Activated CD4-positive, alpha-beta T cell treated with anti-CD3 and anti-CD28 coated beads for 24 hours (primary cell): ENCODE data around the gene CD9.

Experiments
- DNase-seq, 2 donors: peaks; one replicate each; pipeline ENCODE4 v3.0.0-alpha.2; 2020; ENCODE audit warnings: low read depth in 2 of 2

Gene CD9

GRCh38 chr12:6241495-6241894 is 41.3 kb downstream of the CD9 start:
- DNase-seq: no peak

DNA sequence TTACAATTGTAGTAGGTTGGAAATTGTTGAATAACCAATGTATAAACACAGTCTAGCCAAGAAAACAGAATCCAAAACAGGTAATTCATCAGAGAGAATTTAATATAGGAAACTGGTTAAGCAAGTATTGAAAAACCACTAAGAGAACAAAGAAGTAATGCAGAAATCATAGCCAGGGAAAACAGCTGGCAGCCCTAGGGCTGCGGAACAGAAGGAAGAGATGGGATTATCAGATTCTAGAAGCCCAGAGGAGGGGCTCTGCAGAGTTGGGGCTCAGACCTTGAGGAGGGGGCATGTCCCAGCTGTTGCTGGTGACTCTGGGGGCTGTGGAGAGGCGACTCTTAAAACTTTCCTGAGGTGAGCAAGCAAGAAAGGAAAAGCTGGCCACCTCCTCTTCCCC is 49.4 kb downstream of the CD9 start:
- no peak for DNase-seq

GRCh38 chr12:6250343-6250742 is 50.1 kb downstream of the CD9 start:
- DNase-seq: no peak

- DNase-seq: no peak
Measured at GRCh38 chr12:6253278-6253677, 53.1 kb downstream of the CD9 start.

GRCh38 chr12:6254491-6254890 is 54.3 kb downstream of the CD9 start:
- no peak for DNase-seq

- no peak for DNase-seq
Measured at GRCh38 chr12:6257007-6257406, 56.8 kb downstream of the CD9 start.

- DNase-seq: no peak
Measured at GRCh38 chr12:6262211-6262610, 62.0 kb downstream of the CD9 start.

DNA sequence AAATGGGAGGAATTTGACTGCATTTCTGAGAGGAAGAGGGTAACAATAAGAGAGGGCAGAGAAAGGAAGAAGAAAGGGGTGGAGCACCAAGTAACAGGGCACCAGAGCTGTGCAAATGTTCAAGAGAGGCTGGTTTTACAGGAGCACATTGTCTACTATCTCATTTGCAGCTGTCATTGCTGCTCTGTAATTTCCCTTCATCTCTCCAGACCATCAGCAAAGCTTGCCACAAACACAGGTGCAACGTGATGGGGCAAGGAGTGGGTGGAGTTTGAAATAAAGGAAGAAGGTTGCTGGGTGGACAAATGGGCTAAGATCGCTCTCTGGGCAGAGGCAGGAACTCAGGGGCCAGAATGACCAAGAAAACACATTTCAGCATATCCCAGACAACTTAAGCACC is 62.4 kb downstream of the CD9 start:
- DNase-seq: no peak

- DNase-seq: no peak
Measured at GRCh38 chr12:6263931-6264330, 63.7 kb downstream of the CD9 start.

- DNase-seq: no peak
Measured at GRCh38 chr12:6264402-6265037, 64.3 kb downstream of the CD9 start.

GRCh38 chr12:6265038-6265405 is 64.8 kb downstream of the CD9 start:
- DNase-seq: no peak

DNA sequence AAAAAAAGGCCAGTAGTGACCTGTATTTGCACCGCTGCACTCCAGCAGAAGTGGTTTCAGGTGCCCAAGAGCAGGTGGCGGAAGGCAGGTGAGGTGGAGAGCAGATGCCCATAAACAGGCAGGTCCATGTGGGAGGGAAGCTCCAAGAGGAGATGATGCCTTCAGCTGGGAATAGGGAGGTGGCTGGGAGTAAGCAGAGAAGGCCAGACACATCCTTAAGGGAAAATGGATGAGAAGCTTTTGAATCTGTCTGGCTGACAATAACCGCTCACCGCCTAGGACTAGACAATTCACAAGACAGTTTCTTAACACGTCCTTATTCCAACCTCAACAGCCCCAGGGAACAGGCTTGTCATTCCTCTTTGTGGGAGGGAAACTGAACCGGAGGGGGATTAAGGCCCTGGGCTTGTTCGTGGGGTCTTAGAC is 66.4 kb downstream of the CD9 start:
- no peak for DNase-seq

- DNase-seq: peak; percentile 26 to 40
Measured at GRCh38 chr12:6266971-6267721, 66.9 kb downstream of the CD9 start.

- DNase-seq: no peak
Measured at GRCh38 chr12:6268484-6269157, 68.4 kb downstream of the CD9 start.

GRCh38 chr12:6269986-6270385 is 69.8 kb downstream of the CD9 start:
- DNase-seq: no peak

DNA sequence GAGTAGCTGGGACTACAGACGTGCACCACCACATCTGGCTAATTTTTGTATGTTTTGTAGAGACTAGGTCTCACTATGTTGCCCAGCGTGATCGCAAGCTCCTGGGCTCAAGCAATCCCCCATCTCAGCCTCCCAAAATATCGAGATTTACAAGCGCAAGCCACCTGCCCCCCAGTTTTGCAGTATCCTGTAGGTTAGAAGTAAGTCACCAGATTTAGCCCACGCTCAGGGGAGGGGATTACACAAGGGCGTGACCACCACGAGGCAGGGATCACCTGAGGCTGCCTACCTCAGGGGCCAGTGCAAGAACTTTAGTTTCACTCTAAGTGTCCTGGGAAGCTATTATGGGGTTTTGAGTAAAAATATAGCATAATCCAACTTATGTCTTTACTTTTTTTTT is 71.1 kb downstream of the CD9 start:
- no peak for DNase-seq

- DNase-seq: no peak
Measured at GRCh38 chr12:6272300-6273204, 72.4 kb downstream of the CD9 start.

GRCh38 chr12:6273205-6273540 is 73.0 kb downstream of the CD9 start:
- DNase-seq: no peak

DNA sequence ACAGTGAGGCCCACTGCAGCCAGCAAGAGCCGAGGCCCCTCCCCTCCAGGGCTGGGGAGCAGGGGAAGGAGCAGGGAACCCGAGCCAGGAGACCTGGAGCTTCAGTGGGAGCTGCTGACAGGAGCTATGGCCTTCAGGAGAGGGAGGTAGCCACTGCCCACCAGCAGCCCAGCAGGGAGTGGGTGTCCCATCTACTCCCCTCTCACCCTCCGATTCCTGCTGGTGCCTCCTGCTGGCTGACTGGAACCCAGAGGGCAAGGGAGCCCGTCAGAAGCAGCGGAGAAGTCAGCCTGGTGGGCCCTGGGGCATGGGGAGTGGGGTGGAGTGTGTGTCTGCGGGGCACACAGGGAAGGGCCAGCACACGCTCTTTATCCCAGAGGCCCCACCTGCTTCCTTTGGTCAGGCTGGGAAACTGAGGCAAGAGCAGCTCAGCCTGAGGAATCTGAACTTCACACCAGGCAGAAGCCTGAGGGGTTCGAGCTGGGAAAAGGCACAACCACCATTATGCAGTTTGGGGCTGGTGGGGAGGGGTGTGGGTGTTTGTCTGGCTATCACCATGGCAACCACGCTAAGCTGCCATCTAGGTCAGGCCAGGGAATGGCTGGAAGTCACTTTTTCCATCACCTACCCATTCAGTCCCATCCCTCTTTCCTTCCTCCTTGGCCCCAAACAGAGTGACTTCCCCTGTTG is 73.5 kb downstream of the CD9 start:
- DNase-seq: no peak

GRCh38 chr12:6274231-6275221 is 74.3 kb downstream of the CD9 start:
- no peak for DNase-seq
